Neural progenitor cell (in vitro differentiated cells): ENCODE results near the gene SAMD10. TPM values are rescaled to one million over a fixed set of nuclear protein-coding genes. Genes with fewer than 3 reads are reported as not detected.

ENCODE experiments used
- DNase-seq: peaks from one replicate; pipeline ENCODE4 v3.0.0-alpha.2; 2016; ENCODE audit warnings: low spot score
- H2AFZ ChIP-seq: fragments of 200-600 bp; sonication (generic); replicated peaks from 2 replicates; pipeline ENCODE4 v1.6.1; 2016; ENCODE audit warnings: antibody characterized with exemption
- H3F3A ChIP-seq: fragments of 200-600 bp; sonication (generic); 2 replicates; pipeline ENCODE4 v1.6.1; 2016; ENCODE audit warnings: antibody characterized with exemption, low read depth
- H3K27ac ChIP-seq: fragments of 200-600 bp; sonication (generic); 2 replicates; pipeline ENCODE4 v1.5.1; 2016; ENCODE audit warnings: mild to moderate bottlenecking
- H3K27me3 ChIP-seq: fragments of 200-600 bp; sonication (generic); 2 replicates; pipeline ENCODE4 v1.6.1; 2016; ENCODE audit warnings: mild to moderate bottlenecking, moderate library complexity
- H3K36me3 ChIP-seq: fragments of 200-600 bp; sonication (generic); 2 replicates; pipeline ENCODE4 v1.5.1; 2016
- H3K4me1 ChIP-seq: fragments of 200-600 bp; sonication (generic); 2 replicates; pipeline ENCODE4 v1.6.1; 2016; ENCODE audit warnings: mixed run types
- H3K4me2 ChIP-seq: fragments of 200-600 bp; sonication (generic); 2 replicates; pipeline ENCODE4 v1.6.1; 2016
- H3K4me3 ChIP-seq: fragments of 200-600 bp; sonication (generic); 2 replicates; pipeline ENCODE4 v1.5.1; 2016
- H3K79me2 ChIP-seq: fragments of 200-600 bp; sonication (generic); 2 replicates; pipeline ENCODE4 v1.6.1; 2016; ENCODE audit warnings: low read depth
- H3K9ac ChIP-seq: fragments of 200-600 bp; sonication (generic); 2 replicates; pipeline ENCODE4 v1.6.1; 2016
- H3K9me3 ChIP-seq: fragments of 200-600 bp; sonication (generic); 2 replicates; pipeline ENCODE4 v1.5.1; 2016; ENCODE audit warnings: low read depth
- H4K20me1 ChIP-seq: fragments of 200-600 bp; sonication (generic); 2 replicates; pipeline ENCODE4 v1.6.1; 2016; ENCODE audit warnings: low read depth
- H3K27ac Mint-ChIP-seq: 3 replicates; pipeline ENCODE4 v1.8.0; 2021; ENCODE audit warnings: mixed read lengths
- H3K27me3 Mint-ChIP-seq: 2 replicates; pipeline ENCODE4 v1.8.0; 2022; ENCODE audit warnings: low read depth, mild to moderate bottlenecking, inconsistent platforms, moderate library complexity, mixed read lengths; ENCODE audit not compliant: insufficient read depth
- H3K36me3 Mint-ChIP-seq: 3 replicates; pipeline ENCODE4 v1.8.0; 2021; ENCODE audit warnings: mixed read lengths
- H3K4me1 Mint-ChIP-seq: 3 replicates; pipeline ENCODE4 v1.8.0; 2021; ENCODE audit warnings: mixed read lengths
- H3K4me3 Mint-ChIP-seq: 3 replicates; pipeline ENCODE4 v1.8.0; 2021; ENCODE audit warnings: mild to moderate bottlenecking, moderate library complexity, mixed read lengths
- H3K9me3 Mint-ChIP-seq: 3 replicates; pipeline ENCODE4 v1.8.0; 2020; ENCODE audit warnings: mixed read lengths
- CTCF ChIP-seq: fragments of 200-600 bp; sonication (generic); IDR thresholded peaks from 2 replicates; pipeline ENCODE4 v1.5.1; 2017; ENCODE audit warnings: antibody characterized with exemption, mild to moderate bottlenecking
- EZH2 ChIP-seq: fragments of 200-600 bp; sonication (generic); IDR thresholded peaks from 2 replicates; pipeline ENCODE4 v1.6.1; 2017; ENCODE audit warnings: antibody characterized with exemption, mild to moderate bottlenecking, moderate library complexity
- EZH2phosphoT487 ChIP-seq: fragments of 200-600 bp; sonication (generic); IDR thresholded peaks from 2 replicates; pipeline ENCODE4 v1.6.1; 2017; ENCODE audit warnings: antibody characterized with exemption
- total RNA-seq: library from RNA; depleted of rRNA; stranded (reverse); fragments of >200 nt; gene quantifications from 2 replicates; pipeline ENCODE4 v1.2.3, GENCODE V29; 2015; ENCODE audit warnings: low replicate concordance

Gene SAMD10
- total RNA-seq, 1 donor from 2014 or later: 0.19 TPM

- Histone ChIP-seq H3K4me3 (peak within 1 kb of the TSS; percentile 100), H3K27ac (no peak within 1 kb of the TSS), H3K27me3 (no peaks in the 10 kb centered on the region), H3K9ac (peak within 1 kb of the TSS; percentile 93), H3K79me2 (peaks cover 51% of the 10 kb centered on the region), H3K4me1 (peaks cover 24% of the 10 kb centered on the region), H3K4me2 (peak within 1 kb of the TSS; percentile 100), H4K20me1 (peaks cover 60% of the 10 kb centered on the region), H3F3A (peaks cover 31% of the 10 kb centered on the region), H3K9me3 (no peaks in the 10 kb centered on the region), H3K36me3 (no peaks in the 10 kb centered on the region), H2AFZ (peak within 1 kb of the TSS; percentile 96)
- Mint-ChIP-seq H3K4me3 (peak within 1 kb of the TSS; percentile 87), H3K27ac (no peak within 1 kb of the TSS), H3K27me3 (peaks cover 2% of the 10 kb centered on the region), H3K4me1 (peaks cover 25% of the 10 kb centered on the region), H3K9me3 (no peaks in the 10 kb centered on the region), H3K36me3 (peaks cover 5% of the 10 kb centered on the region)
- DNase-seq: peak; percentile 98
- TF ChIP-seq CTCF: peak; percentile 9
- no peak for TF ChIP-seq EZH2phosphoT487
These were observed 23.4 kb downstream of the SAMD10 start, which contains the start of gene UCKL1 for GRCh38 chr20:63955827-63956663. Gene UCKL1 (minus strand): TSS chr20:63956416. CDS start chr20:63956372, 44 bp downstream.

GRCh38 chr20:63955281-63955826, 24.1 kb downstream of the SAMD10 start:
- peaks cover 24% of the 10 kb centered on the region for H3K4me1 ChIP-seq
- peaks cover 31% of the 10 kb centered on the region for H3F3A ChIP-seq
- H3K36me3 ChIP-seq: no peaks in the 10 kb centered on the region
- peak overlapping the region; percentile 87 for H3K4me3 Mint-ChIP-seq
- peaks cover 67% of the 10 kb centered on the region for H4K20me1 ChIP-seq
- H3K36me3 Mint-ChIP-seq: peaks cover 5% of the 10 kb centered on the region
- no peak overlapping the region for H3K27ac Mint-ChIP-seq
- H3K4me3 ChIP-seq: peak overlapping the region; percentile 100
- peak overlapping the region; percentile 93 for H3K9ac ChIP-seq
- H3K27me3 ChIP-seq: no peaks in the 10 kb centered on the region
- peak overlapping the region; percentile 96 for H2AFZ ChIP-seq
- H3K79me2 ChIP-seq: peaks cover 58% of the 10 kb centered on the region
- peak overlapping the region; percentile 100 for H3K4me2 ChIP-seq
- H3K4me1 Mint-ChIP-seq: peaks cover 25% of the 10 kb centered on the region
- H3K27ac ChIP-seq: no peak overlapping the region
- no peak for TF ChIP-seq EZH2phosphoT487
- peak; percentile 54 for TF ChIP-seq CTCF
- no peaks in the 10 kb centered on the region for H3K9me3 Mint-ChIP-seq
- no peaks in the 10 kb centered on the region for H3K9me3 ChIP-seq
- DNase-seq: peak; percentile 70
- H3K27me3 Mint-ChIP-seq: peaks cover 2% of the 10 kb centered on the region

GRCh38 chr20:63953764-63954429, 25.5 kb downstream of the SAMD10 start:
- Mint-ChIP-seq H3K4me1 (peaks cover 32% of the 10 kb centered on the region), H3K27ac (no peak overlapping the region), H3K4me3 (peak overlapping the region; percentile 87), H3K36me3 (peaks cover 3% of the 10 kb centered on the region), H3K9me3 (no peaks in the 10 kb centered on the region), H3K27me3 (peaks cover 5% of the 10 kb centered on the region)
- Histone ChIP-seq H3K4me2 (no peak overlapping the region), H3K36me3 (no peaks in the 10 kb centered on the region), H3K27me3 (no peaks in the 10 kb centered on the region), H3K4me3 (no peak overlapping the region), H4K20me1 (peaks cover 75% of the 10 kb centered on the region), H3K9ac (no peak overlapping the region), H3F3A (peaks cover 41% of the 10 kb centered on the region), H3K27ac (no peak overlapping the region), H2AFZ (no peak overlapping the region), H3K4me1 (peaks cover 30% of the 10 kb centered on the region), H3K9me3 (no peaks in the 10 kb centered on the region), H3K79me2 (peaks cover 68% of the 10 kb centered on the region)
- DNase-seq: no peak
- TF ChIP-seq EZH2phosphoT487: no peak
- TF ChIP-seq CTCF: no peak
- TF ChIP-seq EZH2: no peak
